Transverse colon (tissue), 4 donors: ENCODE data around the gene TGM4. TPM values are rescaled to one million over a fixed set of nuclear protein-coding genes. Genes with fewer than 3 reads are reported as not detected.
"Not testable (repeated sequence)": the region's sequence is repeated elsewhere in the genome, so short reads cannot be mapped to it uniquely, and the experiment has no call there.

Experiments used
- DNase-seq: peaks from one replicate; pipeline ENCODE4 v3.0.0-alpha.2; 2019
- H3K27ac ChIP-seq, 4 donors: fragments of 200-600 bp; sonication (generic); 2 replicates each; pipeline ENCODE4 v1.5.1; 2016 to 2018; ENCODE audit warnings: inconsistent platforms in 4 of 4
- H3K27me3 ChIP-seq: fragments of 200-600 bp; sonication (generic); 2 replicates; pipeline ENCODE4 v1.5.1; 2017; ENCODE audit warnings: inconsistent platforms
- H3K36me3 ChIP-seq, 4 donors: fragments of 200-600 bp; sonication (generic); 2 replicates each; pipeline ENCODE4 v1.5.1; 2017 to 2019; ENCODE audit warnings: inconsistent platforms in 4 of 4
- H3K4me1 ChIP-seq, 4 donors: fragments of 200-600 bp; sonication (generic); 2 replicates each; pipeline ENCODE4 v1.5.1; 2017 to 2020; ENCODE audit warnings: inconsistent platforms in 4 of 4
- H3K4me3 ChIP-seq, 4 donors: fragments of 200-600 bp; sonication (generic); 1 replicate in 1 of 4; 2 replicates in 3 of 4; pipeline versions ENCODE4 v1.5.1 to v1.6.1; 2017 to 2019; ENCODE audit warnings: inconsistent platforms in 4 of 4
- H3K9me3 ChIP-seq, 2 donors: fragments of 200-600 bp; sonication (generic); 2 replicates each; pipeline ENCODE4 v1.5.1; 2017 to 2019; ENCODE audit warnings: inconsistent platforms in 2 of 2
- CTCF ChIP-seq, 5 experiments: fragments of 200-600 bp in 3 of 5; fragments of 450-650 bp in 2 of 5; sonication (generic) in 3 of 5; IDR thresholded peaks; 1 replicate in 2 of 5; 2 replicates in 3 of 5; pipeline ENCODE4 v1.5.1; 2016 to 2017; ENCODE audit warnings: antibody characterized with exemption in 5 of 5, inconsistent platforms in 3 of 5, mild to moderate bottlenecking in 2 of 5, moderate library complexity in 1 of 5
- EP300 ChIP-seq: sonication (generic); formaldehyde crosslinking; IDR thresholded peaks from one replicate; pipeline ENCODE4 v1.6.1; 2017; ENCODE audit warnings: antibody characterized with exemption, low read depth
- POLR2A ChIP-seq: fragments of 450-650 bp; IDR thresholded peaks from one replicate; pipeline ENCODE4 v1.6.1; 2016; ENCODE audit warnings: antibody characterized with exemption, mild to moderate bottlenecking, moderate library complexity
- POLR2AphosphoS5 ChIP-seq, 3 donors: sonication (generic); formaldehyde crosslinking; IDR thresholded peaks; one replicate each; pipeline ENCODE4 v1.6.1; 2016; ENCODE audit warnings: antibody characterized with exemption in 3 of 3
- WGBS, 2 donors: methylation state at CpG; one replicate each; pipeline ENCODE4 v1.1.5; 2018; ENCODE audit warnings: low coverage in 1 of 2; 5-methylcytosine and 5-hydroxymethylcytosine counted together
- in situ Hi-C, 4 donors: fragments of 200-750 bp; cut with MboI; loops; one replicate each; pipeline versions ENCODE4 v1.15.0 to v1.15.1; 2017; ENCODE audit warnings: low sequenced_read_pairs in 3 of 4, low pct_ligation_motif_present in 1 of 4, low pct_unique_long_range_greater_than_20kb in 1 of 4
- intact Hi-C: fragments of 100-400 bp; cut with DNase I; formaldehyde crosslinking; loops from one replicate; pipeline ENCODE4 v1.15.1; 2023; ENCODE audit warnings: low total_unique reads
- total RNA-seq, 4 donors: library from RNA; depleted of rRNA; stranded (reverse); fragments of >200 nt; gene quantifications; one replicate each; pipeline ENCODE4 v1.1.0, GENCODE V29; 2016

The TGM4 gene
- total RNA-seq, 4 donors from 2014 or later = not detected

GRCh38 chr3:44939581-44940036 lies 65.2 kb downstream of the TGM4 start:
- peaks cover 0 to 31% (median 15%) of the 10 kb centered on the region in 4 donors for H3K36me3 ChIP-seq
- TF ChIP-seq POLR2A = no peak
- TF ChIP-seq CTCF (IDR thresholded peaks at IDR 0.05) = no peak
- no peak for TF ChIP-seq EP300
- no peak for TF ChIP-seq POLR2AphosphoS5 (IDR thresholded peaks at IDR 0.05)
- H3K27ac ChIP-seq = no peak overlapping the region
- WGBS, 2 donors = 54 to 79% methylated on average over 2 to 6 of the region's 6 CpGs
- intact Hi-C loops (no loop called here), in situ Hi-C loops (no loop called here)
- no peaks in the 10 kb centered on the region for H3K9me3 ChIP-seq
- H3K4me3 ChIP-seq = no peak overlapping the region
- H3K27me3 ChIP-seq = no peaks in the 10 kb centered on the region
- H3K4me1 ChIP-seq = no peaks in the 10 kb centered on the region
- DNase-seq = no peak

- WGBS, 2 donors = 91 to 92% methylated on average over 2 to 9 of the region's 9 CpGs
- intact Hi-C loops = no loop called here
- no peak for DNase-seq
- no peak overlapping the region for H3K27ac ChIP-seq
- H3K9me3 ChIP-seq = no peaks in the 10 kb centered on the region
- peaks cover 0 to 37% (median 17%) of the 10 kb centered on the region in 4 donors for H3K36me3 ChIP-seq
- TF ChIP-seq EP300 (no peak), CTCF (IDR thresholded peaks at IDR 0.05) (no peak), POLR2A (no peak), POLR2AphosphoS5 (IDR thresholded peaks at IDR 0.05) (no peak)
- no peaks in the 10 kb centered on the region for H3K27me3 ChIP-seq
- H3K4me1 ChIP-seq = no peaks in the 10 kb centered on the region
- in situ Hi-C loops = no loop called here
- H3K4me3 ChIP-seq = no peak overlapping the region
Observed at GRCh38 chr3:44942202-44942921, 68.0 kb downstream of the TGM4 start.

- 94 to 100% methylated on average over 1 to 3 of the region's 3 CpGs for WGBS, 2 donors
- H3K4me3 ChIP-seq = no peak overlapping the region
- H3K4me1 ChIP-seq = no peaks in the 10 kb centered on the region
- no peak for TF ChIP-seq EP300
- TF ChIP-seq POLR2AphosphoS5 (IDR thresholded peaks at IDR 0.05) = no peak
- TF ChIP-seq POLR2A = no peak
- TF ChIP-seq CTCF (IDR thresholded peaks at IDR 0.05) = no peak
- peaks cover 0 to 14% (median 5%) of the 10 kb centered on the region in 4 donors for H3K36me3 ChIP-seq
- no peak for DNase-seq
- in situ Hi-C loops (no loop called here), intact Hi-C loops (no loop called here)
- H3K27ac ChIP-seq = no peak overlapping the region
- no peaks in the 10 kb centered on the region for H3K9me3 ChIP-seq
- no peaks in the 10 kb centered on the region for H3K27me3 ChIP-seq
Observed at GRCh38 chr3:44948239-44948638, 73.8 kb downstream of the TGM4 start.

GRCh38 chr3:44949770-44950169 lies 75.4 kb downstream of the TGM4 start:
- in situ Hi-C loops, H3K4me1 ChIP-seq, intact Hi-C loops, H3K27ac ChIP-seq, DNase-seq, H3K9me3 ChIP-seq, H3K27me3 ChIP-seq, H3K36me3 ChIP-seq, H3K4me3 ChIP-seq: not testable (repeated sequence)
- WGBS, 2 donors = 100% methylated on average over 4 of the region's 4 CpGs; no CpG with 5 or more reads in 1 of the 2 donors
